GM18858 (cell line): ENCODE measurements around the gene SORCS2.

Experiments used
- ATAC-seq: cut with Tn5 transposase; IDR thresholded peaks from one replicate; pipeline ENCODE4 v1.9.1; 2021; ENCODE audit not compliant: unreplicated experiment

SORCS2 gene

DNA sequence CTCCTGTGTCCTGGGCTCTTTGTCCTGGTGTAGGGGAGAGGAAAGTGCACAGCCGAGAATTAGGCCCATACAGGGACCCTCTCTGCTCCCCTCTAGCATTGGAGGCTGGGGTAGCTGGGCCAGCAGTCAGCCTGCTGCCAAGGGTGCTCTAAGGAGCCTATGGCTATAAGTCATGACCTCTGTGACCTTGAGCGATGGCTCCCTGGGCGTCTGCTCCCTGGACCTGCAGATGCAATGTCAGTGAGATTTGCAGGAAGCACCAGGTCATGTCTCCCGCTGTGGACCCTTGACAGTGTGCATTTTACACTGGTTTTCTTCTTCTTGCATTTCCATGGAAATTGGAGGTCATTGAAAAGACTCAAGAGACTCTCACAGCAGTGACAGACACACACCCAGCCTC lies 476.5 kb downstream of the SORCS2 start:
- no peak for ATAC-seq

GRCh38 chr4:7672601-7673000 lies 480.3 kb downstream of the SORCS2 start:
- ATAC-seq = no peak

DNA sequence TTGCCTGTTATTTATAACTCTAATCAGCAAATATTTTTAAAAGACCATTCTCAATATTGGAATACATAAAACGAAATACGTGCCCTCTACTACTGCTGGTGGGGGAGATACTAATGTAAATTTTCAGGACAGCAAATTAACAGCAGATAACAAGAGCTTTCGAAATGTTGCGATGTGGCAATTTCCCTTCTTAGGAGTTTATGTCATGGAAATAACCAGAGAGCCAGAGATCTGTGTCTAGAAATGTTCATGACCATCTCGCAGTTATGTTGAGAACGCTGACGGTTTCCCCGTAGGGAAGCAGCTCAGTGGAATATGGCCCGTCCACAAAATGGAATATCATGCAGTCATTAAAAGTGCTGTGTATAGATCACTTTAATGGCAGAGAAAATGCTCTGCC lies 480.8 kb downstream of the SORCS2 start:
- no peak for ATAC-seq

DNA sequence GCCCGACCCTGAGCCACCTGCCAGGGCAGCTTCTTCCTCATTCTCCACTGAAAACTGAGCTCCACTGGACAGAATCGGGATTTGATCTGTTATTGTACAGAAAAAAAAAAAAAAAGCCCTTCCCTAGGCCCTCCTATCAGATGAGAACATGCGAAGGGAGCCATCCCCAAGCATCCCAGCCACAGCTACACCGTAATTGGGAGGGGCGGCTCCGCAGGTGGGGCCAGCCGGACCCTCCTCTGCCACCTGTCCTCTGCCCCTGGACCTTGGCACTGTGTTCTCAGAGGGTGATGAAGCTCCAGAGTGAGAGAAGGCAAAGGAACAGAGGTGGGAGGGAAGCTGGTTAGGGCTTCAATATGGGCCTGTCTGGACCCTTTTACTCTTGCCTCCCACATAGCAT lies 482.4 kb downstream of the SORCS2 start:
- ATAC-seq = no peak

DNA sequence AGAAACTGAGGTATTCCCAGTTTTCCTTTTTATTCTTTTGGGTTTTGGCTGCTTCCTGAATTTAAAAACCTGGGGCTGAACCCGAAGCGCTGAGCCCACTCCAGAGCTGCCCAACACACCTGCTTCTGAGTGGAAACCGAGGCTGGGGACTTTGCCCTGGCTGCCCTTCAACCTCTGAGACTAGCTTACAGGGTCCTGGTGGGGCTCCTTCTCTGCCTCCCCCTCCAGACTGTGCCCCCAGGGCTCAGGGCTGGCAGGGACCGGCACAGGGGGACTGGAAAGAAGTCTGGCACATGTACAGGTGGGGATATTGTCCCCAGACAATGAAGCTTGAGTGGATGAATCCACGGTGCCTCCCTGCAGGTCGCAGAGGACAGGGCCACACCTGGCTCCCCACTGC lies 482.8 kb downstream of the SORCS2 start:
- ATAC-seq = no peak

- ATAC-seq = no peak
These were observed 483.4 kb downstream of the SORCS2 start for GRCh38 chr4:7675612-7676320.

DNA sequence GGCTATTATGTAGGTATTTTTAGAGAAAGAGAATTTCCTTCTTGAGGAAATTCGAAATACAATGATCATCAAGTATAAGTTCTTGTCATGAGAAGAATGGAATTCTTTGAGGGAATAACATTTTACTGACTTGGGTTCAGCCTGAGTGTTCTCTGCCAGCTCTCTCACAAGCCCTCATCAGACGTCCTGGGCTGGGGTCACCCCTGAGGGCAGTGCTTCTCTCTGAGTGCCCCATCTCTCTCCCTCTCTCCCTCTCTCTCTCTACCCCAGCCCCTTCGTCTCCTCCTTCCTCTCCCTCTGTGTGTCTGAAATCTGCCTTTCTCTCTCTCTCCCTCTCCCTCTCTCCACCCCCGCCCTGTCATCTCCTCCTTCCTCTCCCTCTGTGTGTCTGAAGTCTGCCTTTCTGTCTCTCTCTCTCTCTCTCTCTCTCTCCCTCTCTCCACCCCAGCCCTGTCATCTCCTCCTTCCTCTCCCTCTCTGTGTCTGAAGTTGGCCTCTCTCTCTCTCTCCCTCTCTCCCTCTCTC lies 484.1 kb downstream of the SORCS2 start:
- ATAC-seq = no peak

DNA sequence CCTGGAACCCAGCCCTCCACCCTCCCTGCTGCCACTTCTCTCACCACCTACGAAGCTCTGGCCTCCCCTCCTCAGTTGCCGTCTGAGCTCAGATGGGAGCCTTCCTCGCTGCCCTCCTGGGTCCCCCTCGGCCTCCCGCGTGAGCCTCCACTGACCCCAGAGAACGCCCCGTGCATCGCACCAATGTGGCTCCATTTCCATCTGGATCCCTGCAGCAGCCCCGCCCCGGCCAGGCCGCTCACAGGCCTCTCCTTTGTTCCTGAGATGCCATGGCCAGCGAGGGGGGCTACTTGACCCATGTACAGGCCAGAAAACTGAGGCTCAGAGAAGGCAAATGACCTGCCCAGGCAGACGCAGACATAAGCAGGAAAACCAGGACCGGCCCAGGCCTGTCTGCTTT lies 484.7 kb downstream of the SORCS2 start:
- no peak for ATAC-seq

DNA sequence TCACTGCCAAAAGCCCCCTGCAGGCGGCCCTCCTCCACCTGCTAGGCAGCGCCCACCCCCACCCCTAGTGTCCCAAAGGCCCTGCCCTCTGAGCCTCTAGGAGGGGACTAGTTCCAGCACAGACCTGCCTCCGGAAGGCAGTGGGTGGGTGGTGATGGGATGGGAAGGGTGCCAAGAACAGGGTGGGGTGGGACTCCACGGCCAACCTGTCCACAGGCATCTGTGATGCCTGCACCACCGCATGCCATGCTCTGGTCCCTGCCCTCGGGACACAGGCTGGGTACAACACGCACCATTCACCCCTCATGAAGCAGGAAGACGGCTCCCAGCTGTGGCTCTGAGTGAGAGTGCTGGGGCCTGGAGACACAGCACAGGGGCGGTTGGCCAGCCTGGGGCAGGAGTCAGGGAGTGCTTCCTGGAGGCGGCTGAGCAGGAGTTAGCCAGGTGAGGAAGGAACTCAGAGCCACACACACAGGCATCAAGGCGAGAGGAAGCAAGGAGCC lies 485.5 kb downstream of the SORCS2 start:
- ATAC-seq = no peak

DNA sequence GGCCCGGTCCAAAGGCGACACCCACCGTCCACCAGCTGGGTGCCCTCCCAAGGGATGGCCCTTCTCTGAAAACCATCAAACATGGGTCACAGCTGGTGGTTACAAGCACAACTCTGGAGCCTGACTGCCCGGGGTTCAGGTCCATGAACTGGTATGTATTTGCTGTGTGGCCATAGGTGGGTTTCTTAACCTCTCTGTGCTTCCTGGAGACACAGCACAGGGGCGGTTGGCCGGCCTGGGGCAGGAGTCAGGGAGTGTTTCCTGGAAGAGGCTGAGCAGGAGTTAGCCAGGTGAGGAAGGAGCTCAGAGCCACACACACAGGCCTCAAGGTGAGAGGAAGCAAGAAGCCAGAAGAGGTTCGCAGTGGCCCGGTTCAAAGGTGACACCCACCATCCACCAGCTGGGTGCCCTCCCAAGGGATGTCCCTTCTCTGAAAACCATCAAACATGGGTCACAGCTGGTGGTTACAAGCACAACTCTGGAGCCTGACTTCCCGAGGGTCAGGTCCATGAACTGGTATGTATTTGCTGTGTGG lies 486.0 kb downstream of the SORCS2 start:
- ATAC-seq = no peak

DNA sequence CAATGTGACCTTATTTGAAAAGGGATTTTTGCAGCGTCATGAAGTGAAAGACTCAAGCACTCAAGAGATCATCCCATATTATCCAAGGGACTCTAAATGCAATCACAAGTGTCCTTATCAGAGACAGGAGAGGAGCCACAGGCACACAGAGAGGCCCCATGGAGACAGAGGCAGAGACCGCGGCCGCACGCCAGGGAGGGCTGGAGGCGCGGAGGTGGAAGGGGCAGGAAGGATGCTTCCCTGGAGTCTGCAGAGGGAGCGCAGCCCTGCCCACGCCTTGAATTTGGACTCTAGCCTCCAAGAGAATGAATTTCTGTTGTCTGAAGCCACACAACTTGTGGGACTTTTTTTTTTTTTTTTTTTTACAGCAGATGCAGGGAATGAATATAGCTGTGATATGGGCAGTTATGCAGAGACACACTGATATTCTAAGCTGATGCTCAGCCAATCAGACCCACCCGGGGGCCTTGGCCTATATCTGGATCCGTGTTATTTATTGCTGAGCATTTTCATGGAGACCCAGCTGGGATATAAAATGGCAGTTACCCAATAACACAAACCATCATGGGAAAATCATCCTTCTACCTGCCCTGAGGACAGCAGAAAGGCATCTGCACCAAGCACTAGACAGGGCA lies 487.2 kb downstream of the SORCS2 start:
- ATAC-seq = no peak

DNA sequence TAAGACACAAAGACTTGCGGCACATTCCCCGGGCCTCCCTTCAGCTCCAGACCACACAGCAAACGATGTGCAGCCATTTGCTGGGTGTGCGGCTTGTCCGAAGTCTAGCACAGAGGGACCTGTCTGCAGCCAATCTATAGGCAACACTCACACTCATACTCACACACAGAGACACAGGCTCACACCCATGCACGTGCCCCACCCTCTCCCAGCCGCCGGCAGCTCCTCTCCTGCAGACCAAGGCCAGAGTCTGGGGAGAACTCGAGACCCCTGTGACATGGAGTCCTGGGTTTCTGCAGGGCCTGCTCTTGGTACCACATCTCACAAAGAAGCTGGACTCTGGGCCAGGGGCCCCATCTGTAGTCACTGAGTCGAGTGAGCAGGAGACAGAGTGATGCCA lies 487.8 kb downstream of the SORCS2 start:
- no peak for ATAC-seq

DNA sequence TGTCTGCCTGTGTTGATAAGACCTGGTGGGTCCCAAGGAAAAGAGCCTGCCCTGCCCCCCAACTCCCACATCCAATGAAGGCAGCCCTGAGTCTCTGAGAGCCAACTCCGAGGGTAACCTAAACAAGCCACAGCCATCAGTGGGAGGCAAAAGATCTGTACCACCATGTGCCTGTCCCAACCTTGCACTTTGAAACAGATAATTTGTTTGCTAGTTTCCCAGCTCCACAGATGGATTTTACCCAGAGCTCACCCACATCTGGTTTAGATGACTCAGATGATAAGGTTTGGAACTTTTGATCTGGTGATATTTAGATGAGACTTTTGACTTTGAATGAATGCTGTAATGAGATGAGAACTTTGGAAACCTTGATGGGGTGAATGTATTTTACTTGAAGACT lies 488.4 kb downstream of the SORCS2 start:
- no peak for ATAC-seq

DNA sequence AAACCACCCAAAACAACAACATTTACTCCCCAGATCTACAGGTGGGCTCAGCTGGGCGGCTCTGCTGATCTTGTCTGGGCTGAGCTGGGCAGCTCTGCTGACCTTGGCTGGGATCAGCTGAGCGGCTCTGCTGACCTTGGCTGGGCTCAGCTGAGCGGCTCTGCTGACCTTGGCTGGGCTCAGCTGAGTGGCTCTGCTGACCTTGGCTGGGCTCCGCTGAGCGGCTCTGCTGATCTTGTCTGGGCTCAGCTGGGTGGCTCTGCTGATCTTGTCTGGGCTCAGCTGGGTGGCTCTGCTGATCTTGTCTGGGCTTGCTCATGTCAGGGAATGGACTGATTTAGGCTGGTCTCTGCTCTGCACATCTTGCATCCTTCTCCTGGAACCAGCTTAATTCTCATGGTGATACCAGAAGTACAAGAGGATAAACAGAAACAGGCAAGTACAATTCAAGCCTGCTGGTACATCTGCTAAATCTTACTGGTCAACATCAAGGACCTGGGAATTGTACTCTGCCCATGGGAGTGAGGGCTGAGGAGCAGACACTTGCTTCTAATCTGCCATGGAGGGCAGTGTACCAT lies 490.9 kb downstream of the SORCS2 start:
- ATAC-seq = no peak

- ATAC-seq = no peak
These were observed 492.0 kb downstream of the SORCS2 start for GRCh38 chr4:7684294-7684693.

DNA sequence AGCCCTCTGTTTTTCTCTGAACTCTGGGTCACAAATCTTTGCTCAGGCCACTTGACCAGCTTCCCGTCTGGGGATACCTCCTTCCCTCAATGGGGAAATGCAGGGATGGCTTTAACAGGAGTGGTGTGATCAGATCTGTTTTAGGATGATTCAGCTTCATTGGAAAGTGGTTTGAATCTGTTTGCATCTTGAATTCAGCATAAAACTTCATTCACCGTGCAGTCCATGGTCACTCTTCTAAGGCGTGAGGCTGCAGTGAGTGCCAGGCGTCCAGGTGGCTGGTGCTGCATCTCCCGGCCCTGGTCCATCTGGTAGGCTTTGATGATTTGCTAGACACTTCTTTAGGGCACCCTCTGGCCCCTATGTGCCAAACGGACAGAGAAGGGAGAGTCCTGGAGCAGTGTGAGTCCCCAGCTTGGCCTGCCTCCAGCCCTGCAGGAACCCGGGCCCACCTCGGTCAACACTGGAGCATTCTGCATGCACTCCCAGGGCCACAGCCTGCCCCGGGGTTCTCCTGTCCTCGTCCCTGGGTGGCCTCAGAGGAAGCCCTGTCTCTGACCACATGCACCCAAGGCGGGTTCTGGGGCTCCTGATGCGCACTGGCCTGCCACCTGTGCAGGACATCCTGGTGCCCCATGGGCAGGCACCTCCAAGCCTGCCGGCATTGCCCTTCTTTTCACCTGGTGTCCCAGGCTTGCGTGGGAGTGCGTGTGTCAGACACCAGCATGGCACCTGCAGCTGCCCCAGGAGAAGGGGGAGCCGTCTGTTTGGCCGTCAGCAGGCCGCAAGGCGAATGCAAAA lies 493.9 kb downstream of the SORCS2 start:
- no peak for ATAC-seq

DNA sequence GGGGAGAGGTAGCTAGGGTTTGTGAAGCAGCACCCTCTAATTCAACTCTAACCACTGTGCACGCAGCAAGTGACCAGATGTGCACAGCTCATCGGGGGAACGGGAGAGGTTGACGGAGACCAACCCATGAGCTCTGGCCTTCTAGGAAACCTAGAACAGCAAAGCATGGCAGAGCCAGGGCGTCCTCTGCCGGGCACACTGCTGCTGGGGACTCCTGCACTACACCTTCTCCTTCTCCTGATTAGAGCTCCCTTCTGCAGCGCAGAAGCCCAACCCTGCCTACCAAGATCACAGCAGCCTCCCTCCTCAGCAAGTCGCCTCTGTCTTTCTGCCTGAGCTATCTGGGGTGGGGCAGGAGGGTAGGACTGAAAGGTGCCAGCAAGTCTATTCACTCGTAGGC lies 494.7 kb downstream of the SORCS2 start:
- ATAC-seq = no peak

- no peak for ATAC-seq
These were observed 495.5 kb downstream of the SORCS2 start for GRCh38 chr4:7687796-7688195.

- ATAC-seq = no peak
These were observed 497.7 kb downstream of the SORCS2 start for GRCh38 chr4:7689773-7690693.

- ATAC-seq = no peak
These were observed 498.7 kb downstream of the SORCS2 start for GRCh38 chr4:7691061-7691460.
